ENCODE data around the gene MAP4K1.
"Not testable (repeated sequence)": the region's sequence is repeated elsewhere in the genome, so short reads cannot be mapped to it uniquely, and the experiment has no call there.

The MAP4K1 gene

GRCh38 chr19:38650911-38651584, 33.3 kb upstream of the MAP4K1 start:
- DNase-seq: no peak

GRCh38 chr19:38650172-38650775, 32.5 kb upstream of the MAP4K1 start:
- no peak for DNase-seq

GRCh38 chr19:38649305-38650171, 31.8 kb upstream of the MAP4K1 start:
- no peak for DNase-seq

- DNase-seq: no peak
Observed at GRCh38 chr19:38648769-38649304, 31.1 kb upstream of the MAP4K1 start.

DNA sequence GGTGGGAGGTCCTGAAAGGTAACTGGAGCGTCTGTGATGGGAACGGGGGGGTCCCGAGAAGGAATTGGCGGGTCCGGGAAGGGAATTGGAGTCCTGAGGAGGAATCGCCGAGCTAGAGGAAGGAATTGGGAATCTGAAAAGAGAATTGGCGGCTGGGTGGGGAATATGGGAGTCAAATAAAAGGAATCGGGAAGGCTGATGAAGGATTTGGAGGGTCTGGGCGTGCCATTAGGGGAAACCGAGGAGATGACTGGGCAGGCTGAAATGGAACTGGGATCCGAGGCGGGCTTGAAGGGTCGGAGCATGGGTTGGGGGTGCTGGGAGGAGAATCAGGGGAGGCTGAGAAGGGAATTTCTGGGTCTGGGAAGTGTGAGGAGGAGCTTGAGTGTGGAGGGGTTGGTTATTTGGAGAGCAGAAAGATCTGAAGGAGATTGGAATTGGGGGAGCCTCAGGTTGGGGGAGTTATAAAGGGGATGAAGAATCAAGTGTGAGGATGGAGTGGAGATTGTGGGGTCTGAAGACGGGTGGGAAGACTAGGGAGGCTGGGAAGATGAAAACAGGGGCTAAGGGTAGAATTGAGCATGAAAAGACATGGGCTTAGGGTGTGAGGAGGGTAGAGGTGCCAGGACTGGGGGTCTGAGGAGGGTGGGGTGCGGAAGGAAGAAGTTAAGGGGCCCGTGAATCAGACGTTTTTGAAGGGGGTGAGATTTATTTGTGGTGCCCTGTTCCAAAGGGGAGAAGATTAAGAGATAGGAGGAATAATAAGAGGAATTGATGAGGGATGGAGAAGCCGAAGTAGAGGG, 30.4 kb upstream of the MAP4K1 start:
- DNase-seq: no peak

- peak; percentile 97 for DNase-seq
Observed at GRCh38 chr19:38647368-38647965, 29.7 kb upstream of the MAP4K1 start, which contains the start of gene ACTN4. Gene ACTN4, plus strand, starts transcription at chr19:38647649. Its CDS starts 97 bp downstream, at chr19:38647746.

GRCh38 chr19:38644719-38645118, 27.0 kb upstream of the MAP4K1 start:
- DNase-seq: no peak

GRCh38 chr19:38642176-38642575, 24.4 kb upstream of the MAP4K1 start:
- DNase-seq: no peak

DNA sequence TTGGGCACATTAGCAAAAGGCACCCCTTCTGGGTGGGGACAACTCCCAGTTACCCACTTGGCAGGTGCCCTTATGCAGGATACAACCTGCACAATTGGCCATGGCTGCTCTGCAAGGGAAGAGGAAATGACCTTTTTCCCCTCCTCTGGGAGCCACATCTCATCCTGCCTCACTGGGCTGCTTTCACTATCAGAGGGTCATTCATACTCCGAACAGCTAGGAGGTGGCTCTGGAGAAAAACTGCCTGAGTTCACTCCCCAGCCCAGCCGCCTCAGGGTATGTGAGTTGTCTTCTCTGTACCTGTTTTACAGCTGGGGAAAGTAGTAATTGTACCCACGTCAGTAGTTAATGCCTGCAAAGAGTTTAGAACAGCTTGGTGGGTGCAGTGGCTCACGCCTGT, 22.6 kb upstream of the MAP4K1 start:
- DNase-seq: no peak

DNA sequence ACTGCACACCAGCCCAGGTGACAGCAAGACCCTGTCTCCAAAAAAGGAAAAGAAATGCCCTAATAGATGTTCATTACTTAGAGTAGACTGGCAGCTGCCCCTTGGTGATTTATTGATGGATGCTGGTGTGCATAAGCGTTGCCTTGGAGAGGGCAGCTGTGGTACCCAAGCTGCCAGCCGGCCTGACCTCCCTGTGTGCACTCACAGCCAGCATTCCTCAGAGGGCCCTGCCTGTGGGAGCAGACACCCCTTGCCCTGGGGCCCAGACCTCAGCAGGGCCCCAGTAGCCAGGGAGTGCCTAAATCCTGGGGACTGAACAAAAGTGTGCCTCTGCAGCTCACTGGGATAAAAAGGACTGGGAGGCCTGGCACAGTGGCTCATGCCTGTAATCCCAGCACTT, 21.9 kb upstream of the MAP4K1 start:
- DNase-seq: no peak

DNA sequence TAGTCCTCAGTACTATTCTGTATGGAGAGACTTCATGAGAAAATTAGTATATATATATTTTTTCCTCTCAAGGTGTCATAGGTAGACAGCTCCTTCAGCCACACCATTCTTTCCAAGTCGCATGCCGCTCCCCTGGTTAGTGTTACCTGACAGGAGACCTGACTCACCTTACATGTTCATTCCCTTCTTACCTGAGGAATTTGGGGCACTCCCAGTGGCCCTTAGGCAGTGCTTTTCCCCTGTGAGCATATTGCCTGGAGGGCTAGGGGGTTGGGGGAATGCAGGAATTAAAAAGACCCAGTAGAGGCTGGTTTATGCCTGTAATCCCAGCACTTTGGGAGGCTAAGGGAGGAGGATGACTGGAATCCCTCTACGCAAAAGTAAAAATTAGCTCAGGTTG, 20.7 kb upstream of the MAP4K1 start:
- DNase-seq: no peak

DNA sequence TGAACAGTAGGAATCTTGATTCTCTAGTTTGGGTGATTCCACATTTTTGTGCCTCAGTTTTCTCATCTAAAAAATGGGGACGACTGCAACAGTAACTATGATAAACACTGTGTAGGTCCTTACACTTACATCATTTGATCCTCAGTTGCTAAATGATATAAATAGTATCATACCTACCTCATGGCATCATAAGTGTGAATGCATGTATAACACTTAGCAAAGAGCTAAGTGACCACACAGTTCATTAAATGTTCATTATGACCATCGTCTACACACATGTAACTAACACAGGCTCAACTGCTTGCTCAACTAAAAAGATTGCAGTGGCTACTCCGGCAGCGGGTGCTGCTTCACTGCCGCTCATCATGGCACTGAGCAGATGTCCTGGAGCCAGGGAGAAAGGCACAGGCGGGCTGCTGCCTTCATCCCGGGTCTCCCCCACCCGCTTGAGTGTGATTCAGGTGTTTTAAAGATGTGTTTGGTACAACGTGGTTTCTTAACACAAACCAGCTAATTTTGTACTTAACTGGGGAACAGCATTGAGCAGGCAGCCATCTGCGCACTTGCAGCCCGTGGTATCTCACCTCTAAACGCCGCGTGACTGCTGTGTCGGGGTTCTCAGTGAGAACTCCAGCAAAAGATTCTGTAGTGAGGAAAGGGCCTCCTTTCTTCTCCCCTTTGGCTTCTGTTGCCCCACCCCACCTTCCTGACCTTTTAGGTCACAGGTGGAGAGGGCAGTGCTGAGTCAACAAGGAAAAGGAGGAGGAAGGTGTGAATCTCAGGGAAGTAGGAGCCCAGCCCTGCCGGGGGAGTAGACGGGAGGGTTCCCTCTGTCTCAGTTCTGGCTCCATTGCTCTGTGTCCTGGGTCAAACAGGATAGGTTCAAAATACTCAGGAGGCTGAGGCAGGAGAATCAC, 18.0 kb upstream of the MAP4K1 start:
- DNase-seq: no peak

DNA sequence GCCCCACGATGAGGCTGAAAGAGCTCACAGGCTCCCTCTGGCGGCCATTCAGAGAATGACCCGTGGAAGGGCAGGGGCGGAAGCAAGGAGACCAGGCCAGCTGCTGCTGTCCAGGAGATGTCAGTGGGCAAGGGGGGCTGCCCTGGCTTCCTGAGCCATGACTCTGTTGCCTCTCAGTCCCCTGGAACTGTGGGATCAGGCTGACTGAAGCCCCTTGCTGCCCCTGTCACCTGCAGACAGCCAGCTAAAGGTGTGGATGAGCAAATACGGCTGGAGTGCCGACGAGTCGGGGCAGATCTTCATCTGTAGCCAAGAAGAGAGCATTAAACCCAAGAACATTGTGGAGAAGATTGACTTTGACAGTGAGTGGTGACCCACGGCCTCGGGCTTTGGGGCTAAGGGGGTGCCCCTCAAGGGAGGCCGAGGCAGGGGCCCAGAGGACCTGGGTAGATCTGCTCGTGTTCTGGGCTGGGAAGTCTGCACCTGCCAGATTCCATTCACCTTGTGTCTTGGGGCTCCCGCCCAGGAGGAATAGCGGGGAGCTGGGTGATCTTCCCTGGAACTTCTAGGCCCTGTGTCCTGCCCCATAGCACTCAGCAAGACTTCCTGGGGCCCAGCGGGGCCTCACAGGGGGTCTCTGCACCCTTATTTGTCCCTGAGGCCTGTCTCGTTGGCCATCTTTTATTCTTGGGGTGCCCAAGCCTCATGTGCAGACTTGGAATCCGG, 17.2 kb upstream of the MAP4K1 start:
- DNase-seq: no peak

DNA sequence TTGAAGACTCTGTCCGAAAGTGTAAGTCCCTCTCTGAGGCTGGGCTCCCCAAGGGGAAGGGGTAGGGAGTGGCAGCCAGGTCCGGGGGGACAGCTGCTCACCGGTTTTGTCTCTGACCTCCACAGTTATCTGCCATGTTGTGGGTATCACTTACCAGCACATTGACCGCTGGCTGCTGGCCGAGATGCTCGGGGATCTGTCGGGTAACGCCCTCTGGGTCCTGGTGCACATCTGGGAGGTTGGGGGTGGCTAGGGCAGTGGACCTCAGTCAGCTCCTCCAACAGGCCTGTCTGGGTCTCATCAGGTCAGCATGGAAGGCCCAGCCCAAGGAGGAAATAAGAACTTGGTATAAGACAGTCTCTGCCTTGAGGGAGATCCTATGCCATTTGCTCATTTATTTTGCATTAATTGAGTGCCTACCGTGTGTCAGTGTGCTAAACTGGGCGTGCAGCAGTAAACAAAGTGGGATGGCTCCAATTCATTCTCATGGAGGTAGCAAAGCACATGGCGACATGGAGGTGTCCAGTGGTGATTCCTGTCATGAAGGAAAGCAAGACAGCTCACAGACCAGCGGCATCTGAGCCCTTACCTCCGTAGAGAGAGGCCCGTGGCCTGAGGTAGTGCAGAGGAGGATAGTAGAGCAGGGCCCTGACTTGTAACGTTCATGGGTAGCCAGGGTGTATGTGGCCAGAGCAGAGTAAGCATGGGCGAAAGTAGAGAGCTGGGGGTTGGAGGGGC, 14.9 kb upstream of the MAP4K1 start:
- DNase-seq: no peak

DNA sequence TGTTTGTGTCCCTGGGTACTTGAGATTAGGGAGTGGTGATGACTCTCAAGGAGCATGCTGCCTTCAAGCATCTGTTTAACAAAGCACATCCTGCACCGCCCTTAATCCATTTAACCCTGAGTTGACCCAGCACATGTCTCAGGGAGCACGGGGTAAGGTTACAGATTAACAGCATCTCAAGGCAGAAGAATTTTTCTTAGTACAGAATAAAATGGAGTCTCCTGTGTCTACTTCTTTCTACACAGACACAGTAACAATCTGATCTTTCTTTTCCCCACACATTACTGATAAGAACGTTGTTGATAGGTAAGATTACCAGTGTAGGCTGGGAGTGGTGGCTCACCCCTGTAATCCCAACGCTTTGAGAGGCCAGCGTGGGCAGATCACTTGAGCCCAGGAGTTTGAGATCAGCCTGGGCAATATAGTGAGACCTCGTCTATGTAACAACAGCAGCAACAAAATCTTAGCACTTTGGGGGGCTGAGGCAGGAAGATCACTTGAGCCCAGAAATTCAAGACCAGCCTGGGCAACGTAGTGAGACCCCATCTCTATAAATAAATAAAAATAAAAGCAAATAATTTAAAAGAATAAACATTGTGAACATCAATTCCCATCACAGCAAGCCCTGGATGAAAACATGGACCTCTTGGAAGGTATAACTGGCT, 14.2 kb upstream of the MAP4K1 start:
- not testable (repeated sequence) for DNase-seq

DNA sequence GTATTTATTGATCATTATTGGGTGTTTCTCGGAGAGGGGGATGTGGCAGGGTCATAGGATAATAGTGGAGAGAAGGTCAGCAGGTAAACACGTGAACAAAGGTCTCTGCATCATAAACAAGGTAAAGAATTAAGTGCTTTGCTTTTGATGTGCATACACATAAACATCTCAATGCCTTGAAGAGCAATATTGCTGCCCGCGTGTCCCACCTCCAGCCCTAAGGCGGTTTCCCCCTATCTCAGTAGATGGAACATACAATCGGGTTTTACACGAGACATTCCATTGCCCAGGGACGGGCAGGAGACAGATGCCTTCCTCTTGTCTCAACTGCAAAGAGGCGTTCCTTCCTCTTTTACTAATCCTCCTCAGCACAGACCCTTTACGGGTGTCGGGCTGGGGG, 13.5 kb upstream of the MAP4K1 start:
- DNase-seq: not testable (repeated sequence)

DNA sequence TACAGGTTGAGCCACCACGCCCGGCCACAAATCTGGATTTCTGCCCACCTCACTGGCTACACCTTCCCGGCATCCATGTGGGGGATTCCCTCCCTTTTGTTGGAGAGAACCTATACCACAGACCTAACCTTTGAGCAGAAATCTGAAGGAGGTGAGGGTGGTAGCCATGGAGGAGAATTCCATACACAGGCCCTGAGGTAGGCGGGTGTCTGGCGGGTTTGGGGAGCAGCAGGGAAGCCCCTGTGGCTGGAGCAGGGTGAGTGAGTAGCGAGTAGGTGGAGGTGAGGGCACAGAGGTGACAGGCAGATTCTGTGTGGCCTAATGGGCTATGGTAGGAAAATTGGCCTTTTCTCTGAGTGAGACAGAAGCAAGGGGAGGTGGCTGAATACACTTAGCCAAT, 11.8 kb upstream of the MAP4K1 start:
- DNase-seq: no peak

DNA sequence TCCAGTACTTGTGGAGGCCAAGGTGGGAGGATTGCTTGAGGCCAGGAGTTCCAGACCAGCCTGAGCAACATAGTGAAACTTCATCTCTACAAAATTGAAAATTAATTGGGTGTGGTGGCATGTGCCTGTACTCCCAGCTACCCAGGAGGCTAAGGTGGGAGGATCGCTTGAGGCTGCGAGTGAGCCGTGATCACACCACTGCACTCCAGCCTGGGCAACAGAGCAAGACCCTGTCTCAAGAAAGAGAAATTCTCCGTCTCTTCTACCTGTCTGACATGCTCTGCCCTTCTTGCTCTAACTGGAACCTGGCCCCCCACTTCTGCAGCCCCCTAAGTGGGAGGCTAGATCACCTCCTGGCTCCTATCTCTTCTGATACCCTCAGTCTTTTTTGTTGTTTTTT, 8.6 kb upstream of the MAP4K1 start:
- no peak for DNase-seq

- no peak for DNase-seq
Observed at GRCh38 chr19:38624822-38625221, 7.1 kb upstream of the MAP4K1 start.
